Measurements from ENCODE around the gene IFT27. TPM values are rescaled to one million over a fixed set of nuclear protein-coding genes. Genes with fewer than 3 reads are reported as not detected.

The IFT27 gene
- total and polyA plus RNA-seq, 2 donors (not counting 1 experiment from before 2014, with no cell fraction given): 14.1 to 19.0 TPM

DNA sequence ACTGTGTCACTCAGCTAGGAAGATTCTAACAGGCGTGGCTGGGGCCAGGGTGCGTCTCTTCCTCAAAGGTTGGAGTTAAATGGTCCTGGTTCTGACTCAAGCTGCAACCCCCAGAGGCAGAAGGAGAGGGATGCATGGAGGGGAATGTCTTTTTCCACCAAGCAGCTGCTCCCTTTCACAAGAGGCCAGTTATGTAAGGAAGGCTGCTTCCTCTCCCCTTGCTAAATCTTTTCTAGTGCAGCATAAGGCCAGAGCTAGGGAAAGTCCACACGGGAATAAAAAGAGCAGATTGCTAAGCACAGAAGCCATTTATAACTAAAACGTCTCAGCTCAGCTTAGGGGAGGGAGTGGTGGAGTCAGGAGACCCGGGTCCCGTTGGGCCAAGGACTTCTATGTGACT, 30.9 kb upstream of the IFT27 start:
- Histone ChIP-seq H3K36me3 (ENCODE audit: control insufficient read depth, insufficient read depth, low read length) (no peaks in the 10 kb centered on the region), H3K79me2 (ENCODE audit: control insufficient read depth, insufficient read depth, low read length) (no peaks in the 10 kb centered on the region), H3K4me3 (replicated peaks in 1 of 4; ENCODE audit: control extremely low read depth in 1 of 4, insufficient read depth in 1 of 4, low read depth in 3 of 4, low read length in 4 of 4) (no peak overlapping the region), H3K4me1 (ENCODE audit: control insufficient read depth, extremely low read depth, insufficient read depth, low read length) (no peaks in the 10 kb centered on the region), H3K9ac (ENCODE audit: insufficient read depth, low read length) (no peak overlapping the region), H3K27ac (ENCODE audit: insufficient read depth, low read length) (no peak overlapping the region), H3K27me3 (ENCODE audit: control insufficient read depth, insufficient read depth, low read length) (peaks cover 28% of the 10 kb centered on the region), H3K9me3 (ENCODE audit: control insufficient read depth, insufficient read depth, low read depth, low read length) (no peaks in the 10 kb centered on the region), H3K4me2 (ENCODE audit: extremely low read depth, insufficient read depth, low read length) (no peak overlapping the region), H2AFZ (ENCODE audit: low read length) (no peak overlapping the region), H4K20me1 (ENCODE audit: control insufficient read depth, extremely low read depth, insufficient read depth, low read length) (no peaks in the 10 kb centered on the region)
- no peak for DNase-seq (ENCODE audit: low read depth in 2 of 2)
- no peak for TF ChIP-seq CTCF (conservative IDR thresholded peaks at IDR 0.05 in 1 of 2, IDR thresholded peaks at IDR 0.05 in 1 of 2; ENCODE audit: low read depth in 1 of 2, low read length in 2 of 2)
- TF ChIP-seq EZH2 (IDR thresholded peaks at IDR 0.05; ENCODE audit: low read length, missing control alignments): no peak

DNA sequence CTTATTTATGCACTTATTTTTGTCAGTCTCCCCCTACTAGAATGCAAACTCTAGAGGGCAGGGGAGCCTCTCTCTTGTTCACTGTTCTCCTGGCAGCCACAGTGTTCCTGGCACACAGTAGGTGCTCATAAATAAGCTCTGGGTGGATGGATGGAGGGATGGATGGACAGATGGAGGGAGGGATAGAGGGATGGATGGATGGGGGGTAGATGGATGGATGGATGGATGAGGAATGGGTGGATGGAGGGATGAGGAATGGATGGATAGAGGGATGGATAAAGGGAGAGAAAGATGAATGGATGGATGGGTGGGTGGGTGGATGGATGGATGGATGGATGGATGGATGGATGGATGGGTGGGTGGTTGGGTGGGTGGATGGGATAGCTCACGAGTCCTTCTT, 27.4 kb upstream of the IFT27 start:
- H3K4me3 ChIP-seq (replicated peaks in 1 of 4; ENCODE audit: control extremely low read depth in 1 of 4, insufficient read depth in 1 of 4, low read depth in 3 of 4, low read length in 4 of 4): no peak overlapping the region
- DNase-seq (ENCODE audit: low read depth in 2 of 2): no peak
- no peak overlapping the region for H3K27ac ChIP-seq (ENCODE audit: insufficient read depth, low read length)
- no peaks in the 10 kb centered on the region for H3K9me3 ChIP-seq (ENCODE audit: control insufficient read depth, insufficient read depth, low read depth, low read length)
- H3K4me1 ChIP-seq (ENCODE audit: control insufficient read depth, extremely low read depth, insufficient read depth, low read length): no peaks in the 10 kb centered on the region
- no peaks in the 10 kb centered on the region for H3K36me3 ChIP-seq (ENCODE audit: control insufficient read depth, insufficient read depth, low read length)
- peaks cover 26% of the 10 kb centered on the region for H3K27me3 ChIP-seq (ENCODE audit: control insufficient read depth, insufficient read depth, low read length)
- no peak for TF ChIP-seq CTCF (conservative IDR thresholded peaks at IDR 0.05 in 1 of 2, IDR thresholded peaks at IDR 0.05 in 1 of 2; ENCODE audit: low read depth in 1 of 2, low read length in 2 of 2)
- no peak for TF ChIP-seq EZH2 (IDR thresholded peaks at IDR 0.05; ENCODE audit: low read length, missing control alignments)
- no peak overlapping the region for H3K9ac ChIP-seq (ENCODE audit: insufficient read depth, low read length)
- no peak overlapping the region for H2AFZ ChIP-seq (ENCODE audit: low read length)
- no peaks in the 10 kb centered on the region for H4K20me1 ChIP-seq (ENCODE audit: control insufficient read depth, extremely low read depth, insufficient read depth, low read length)
- no peaks in the 10 kb centered on the region for H3K79me2 ChIP-seq (ENCODE audit: control insufficient read depth, insufficient read depth, low read length)
- no peak overlapping the region for H3K4me2 ChIP-seq (ENCODE audit: extremely low read depth, insufficient read depth, low read length)

GRCh38 chr22:36798674-36799066, 22.8 kb upstream of the IFT27 start:
- Histone ChIP-seq H3K36me3 (ENCODE audit: control insufficient read depth, insufficient read depth, low read length) (no peaks in the 10 kb centered on the region), H3K27ac (ENCODE audit: insufficient read depth, low read length) (no peak overlapping the region), H3K4me1 (ENCODE audit: control insufficient read depth, extremely low read depth, insufficient read depth, low read length) (no peaks in the 10 kb centered on the region), H2AFZ (ENCODE audit: low read length) (no peak overlapping the region), H4K20me1 (ENCODE audit: control insufficient read depth, extremely low read depth, insufficient read depth, low read length) (no peaks in the 10 kb centered on the region), H3K4me3 (replicated peaks in 1 of 4; ENCODE audit: control extremely low read depth in 1 of 4, insufficient read depth in 1 of 4, low read depth in 3 of 4, low read length in 4 of 4) (no peak overlapping the region), H3K9me3 (ENCODE audit: control insufficient read depth, insufficient read depth, low read depth, low read length) (no peaks in the 10 kb centered on the region), H3K9ac (ENCODE audit: insufficient read depth, low read length) (no peak overlapping the region), H3K4me2 (ENCODE audit: extremely low read depth, insufficient read depth, low read length) (no peak overlapping the region), H3K79me2 (ENCODE audit: control insufficient read depth, insufficient read depth, low read length) (no peaks in the 10 kb centered on the region), H3K27me3 (ENCODE audit: control insufficient read depth, insufficient read depth, low read length) (peaks cover 12% of the 10 kb centered on the region)
- TF ChIP-seq EZH2 (IDR thresholded peaks at IDR 0.05; ENCODE audit: low read length, missing control alignments): no peak
- DNase-seq (ENCODE audit: low read depth in 2 of 2): no peak
